ENCODE results near the gene TRAK1. TPM values are rescaled to one million over a fixed set of nuclear protein-coding genes. Genes with fewer than 3 reads are reported as not detected.

Gene TRAK1
- total RNA-seq, 1 donor from 2014 or later, result 13.5 TPM

DNA sequence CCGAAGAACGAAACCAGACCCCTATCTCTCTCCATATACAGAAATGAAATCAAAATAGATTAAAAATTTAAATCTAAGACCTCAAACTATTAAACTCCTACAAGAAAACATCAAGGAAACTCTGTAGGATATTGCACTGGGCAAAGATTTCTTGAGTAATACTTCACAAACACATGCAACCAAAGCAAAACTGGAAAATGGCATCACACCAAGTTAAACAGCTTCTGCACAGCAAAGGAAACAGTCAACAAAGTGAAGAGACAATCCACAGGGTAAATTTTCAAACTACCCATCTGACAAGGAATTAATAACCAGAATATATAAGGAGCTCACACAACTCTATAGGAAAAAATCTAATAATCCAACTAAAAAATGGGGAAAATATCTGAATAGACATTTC, 145.5 kb downstream of the TRAK1 start:
- DNase-seq (ENCODE audit: low spot score), result no peak

DNA sequence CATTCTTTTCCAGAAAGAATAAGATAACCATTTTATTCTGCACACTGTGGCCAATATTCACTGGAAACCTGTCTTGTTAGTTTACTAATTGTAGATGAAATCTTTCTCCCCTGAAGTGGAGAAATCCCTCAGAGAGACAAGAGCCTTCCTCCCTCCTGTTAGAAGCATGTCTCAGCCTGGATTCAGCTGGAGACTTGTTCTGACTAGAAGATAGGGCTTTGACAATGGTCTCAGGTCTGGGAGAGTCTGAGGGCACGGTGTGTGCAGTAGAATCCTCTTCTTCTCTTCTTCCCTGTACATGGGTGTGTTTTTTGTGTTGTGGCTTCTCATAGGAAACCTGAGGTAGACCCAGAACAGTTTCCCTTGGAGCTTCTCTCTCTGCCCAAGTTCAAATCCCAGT, 154.9 kb downstream of the TRAK1 start:
- no peak for DNase-seq (ENCODE audit: low spot score)

- DNase-seq (ENCODE audit: low spot score), result peak; percentile 67
Measured at GRCh38 chr3:42247576-42248027, 156.4 kb downstream of the TRAK1 start.

DNA sequence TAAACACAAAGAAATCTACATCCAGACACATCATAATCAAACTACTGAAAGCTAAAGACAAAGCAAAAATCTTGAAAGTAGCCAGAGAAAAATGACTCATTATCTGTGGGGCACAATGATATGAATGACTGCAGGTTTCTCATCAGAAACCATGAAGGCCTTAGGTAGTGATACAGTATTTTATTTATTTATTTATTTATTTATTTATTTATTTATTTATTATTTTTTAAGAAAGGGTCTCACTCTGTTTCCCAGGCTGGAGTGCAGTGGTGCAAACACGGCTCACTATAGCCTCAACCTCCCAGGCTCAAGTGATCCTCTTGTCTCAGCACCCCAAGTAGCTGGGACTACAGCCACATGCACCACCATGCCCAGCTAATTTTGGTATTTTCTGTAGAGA, 159.6 kb downstream of the TRAK1 start:
- DNase-seq (ENCODE audit: low spot score), result no peak

- no peak for DNase-seq (ENCODE audit: low spot score)
Measured at GRCh38 chr3:42254566-42254965, 163.4 kb downstream of the TRAK1 start.

DNA sequence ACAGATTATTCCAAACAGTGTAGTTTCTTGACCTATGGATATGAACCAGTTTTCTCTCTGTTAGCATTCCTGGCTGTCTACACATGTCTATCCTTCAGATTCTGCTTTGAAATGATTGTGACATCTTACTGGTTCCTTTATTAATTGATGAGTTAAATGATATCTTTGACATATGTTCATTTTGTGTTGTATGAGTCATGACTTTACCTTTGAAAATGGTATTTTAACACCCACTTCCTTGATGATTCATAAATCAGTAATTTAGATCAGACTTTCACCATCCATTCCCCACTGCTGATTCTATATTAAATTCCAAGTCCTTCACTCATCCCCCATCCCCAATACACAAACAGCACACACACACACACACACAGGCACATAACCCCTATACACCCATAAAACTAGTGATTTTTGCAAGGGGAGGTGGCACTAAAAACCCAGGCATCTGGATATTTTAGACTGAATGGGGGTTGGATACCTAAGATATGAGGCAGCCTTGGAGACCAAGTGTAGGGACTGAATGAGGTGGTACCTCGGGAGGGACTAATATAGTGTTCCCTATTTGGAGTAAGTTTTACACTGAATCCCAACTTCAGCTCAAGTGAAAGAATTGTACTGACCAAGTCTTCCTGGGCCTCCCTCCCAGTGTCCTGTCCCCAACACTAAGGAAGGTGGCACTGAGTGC, 165.1 kb downstream of the TRAK1 start:
- no peak for DNase-seq (ENCODE audit: low spot score)

DNA sequence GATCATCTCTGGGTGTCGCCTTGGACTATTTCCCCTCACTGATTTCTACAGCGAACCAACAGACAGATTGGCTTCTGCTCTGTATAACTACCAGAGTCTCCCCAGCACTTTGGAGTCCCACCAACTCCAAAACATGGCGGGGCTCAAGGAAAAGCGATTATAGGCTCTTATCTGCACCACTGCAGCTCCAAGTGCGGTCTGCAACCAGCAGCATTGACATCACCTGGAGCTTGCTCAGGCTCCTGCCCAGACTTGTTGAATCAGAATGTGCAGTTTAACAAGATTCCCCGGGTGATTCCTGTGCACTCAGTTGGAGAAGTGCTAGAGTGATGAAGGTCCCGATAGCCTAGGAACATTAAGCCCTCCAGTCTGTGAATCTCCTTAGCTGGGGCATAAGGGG, 165.8 kb downstream of the TRAK1 start:
- DNase-seq (ENCODE audit: low spot score), result peak; percentile 47

DNA sequence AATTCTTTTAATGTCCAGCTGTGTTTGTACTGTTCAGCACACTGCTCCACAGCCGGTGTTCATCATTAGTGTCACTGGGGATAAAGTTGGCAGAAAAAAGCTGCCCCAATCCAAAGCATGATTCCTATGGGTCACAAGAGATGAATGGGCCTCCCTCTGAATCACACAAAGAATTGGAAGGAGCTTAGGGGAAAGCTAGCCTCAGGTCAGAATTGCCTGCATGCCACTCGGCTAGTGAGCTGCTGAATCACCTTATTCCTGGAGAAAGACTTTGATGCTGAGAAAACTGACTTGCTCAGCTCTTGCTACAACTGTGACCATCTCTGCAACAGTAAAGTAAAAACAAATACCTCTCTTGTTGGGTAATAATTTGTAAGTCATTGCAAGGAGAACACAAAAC, 171.4 kb downstream of the TRAK1 start:
- no peak for DNase-seq (ENCODE audit: low spot score)

DNA sequence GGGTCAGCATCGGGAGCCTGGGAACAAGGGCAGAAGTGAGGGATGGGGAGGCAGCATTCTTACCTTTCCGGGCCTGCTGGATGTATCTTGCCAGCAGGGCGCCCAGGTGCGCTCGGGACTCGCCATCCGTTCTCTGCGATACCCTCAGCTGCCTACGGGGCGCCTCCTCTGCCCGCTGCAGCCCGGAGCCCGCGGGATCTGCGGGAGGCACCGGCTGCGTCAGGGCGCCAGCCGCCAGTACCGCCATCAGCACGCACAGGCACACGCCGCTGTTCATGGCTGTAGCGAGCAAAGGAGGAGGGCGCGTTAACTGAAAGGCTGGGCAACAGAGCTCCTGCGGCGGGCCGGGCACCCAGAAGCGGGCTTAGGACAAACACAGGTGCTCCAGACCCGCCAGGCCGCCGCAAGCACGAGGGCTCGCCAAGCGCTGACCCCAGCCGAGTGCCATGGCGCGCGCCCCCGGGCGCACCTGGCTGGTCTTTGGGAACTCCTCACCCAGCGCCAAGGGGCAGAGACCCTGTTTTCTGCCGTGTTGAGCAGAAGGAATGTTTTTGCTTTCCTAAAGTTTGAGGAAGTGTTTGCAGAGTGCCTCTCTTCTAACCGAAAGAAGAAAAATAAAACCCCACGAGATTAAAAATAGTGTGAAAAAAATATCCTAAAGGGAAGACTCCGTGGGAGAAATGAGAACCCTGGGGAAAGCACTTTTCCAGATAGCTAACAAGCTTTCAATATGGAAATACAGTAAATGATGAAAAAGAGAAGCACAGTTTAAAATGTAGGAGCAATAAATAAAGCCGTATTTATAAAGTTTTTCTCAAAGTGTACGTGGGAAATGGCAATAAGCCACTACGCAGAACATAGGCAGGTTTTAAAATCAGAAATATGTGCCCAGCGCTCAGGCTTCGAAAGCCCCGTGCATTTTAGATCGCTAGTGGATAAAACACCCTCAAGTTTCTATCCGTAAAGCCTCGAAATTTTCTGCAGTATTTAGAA, 172.5 kb downstream of the TRAK1 start:
- no peak for DNase-seq (ENCODE audit: low spot score)

DNA sequence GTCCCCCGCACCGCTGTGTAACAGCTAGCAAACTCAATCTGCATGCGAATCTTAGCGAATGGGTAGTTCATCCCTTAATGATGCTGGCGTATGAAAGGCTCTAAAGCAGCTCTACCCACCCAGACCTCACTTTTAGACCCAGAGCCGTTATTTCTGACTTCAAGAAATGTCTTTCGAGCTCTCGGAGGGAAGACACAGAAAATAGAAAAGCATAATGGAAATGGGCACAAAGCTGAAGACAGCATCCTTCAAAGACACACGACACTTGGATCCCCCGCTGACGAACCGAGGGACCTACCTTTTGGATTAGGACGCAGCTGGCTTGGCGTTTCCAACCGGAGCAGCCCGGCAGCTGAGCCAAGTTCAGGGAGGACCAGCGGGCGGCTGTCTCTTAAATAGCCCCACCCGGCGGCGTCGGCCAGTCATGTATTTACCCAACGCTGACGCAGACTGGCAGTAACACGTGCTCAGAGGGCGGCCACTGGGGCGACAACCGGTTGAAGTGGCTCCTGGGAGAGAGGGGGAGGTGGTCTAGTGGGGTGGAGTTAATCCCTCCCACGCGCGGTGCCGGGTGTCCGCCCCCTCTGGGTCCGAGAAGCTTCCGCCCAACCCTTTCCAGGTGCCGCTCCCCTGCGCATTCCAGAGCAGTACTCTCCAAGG, 173.4 kb downstream of the TRAK1 start:
- no peak for DNase-seq (ENCODE audit: low spot score)

GRCh38 chr3:42265059-42265991, 174.2 kb downstream of the TRAK1 start:
- DNase-seq (ENCODE audit: low spot score), result no peak

DNA sequence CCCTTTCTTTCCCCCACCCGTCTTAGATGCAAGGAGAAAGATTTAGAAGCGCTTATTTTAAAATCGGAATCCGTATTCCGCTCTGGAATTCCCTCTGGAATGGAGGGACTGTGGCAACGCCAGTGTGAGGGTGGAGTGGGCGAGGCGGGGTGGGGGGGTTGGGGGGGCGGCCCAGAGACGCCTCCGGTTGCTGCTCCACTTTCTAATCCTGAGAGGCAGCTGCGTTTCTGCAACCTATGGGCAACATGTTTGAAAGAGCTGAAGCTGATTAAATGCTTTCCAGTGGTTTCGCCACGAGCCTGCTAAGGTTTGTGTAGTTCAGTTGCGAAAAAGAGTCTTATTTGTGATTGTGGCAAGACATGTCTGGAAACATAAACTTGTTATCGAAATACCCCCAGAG, 174.9 kb downstream of the TRAK1 start, which contains the start of gene CCK:
Gene CCK (minus strand): TSS at position 101 of the 400 bp plus-strand sequence. CDS start 2,555 bp downstream, outside the sequence.
- DNase-seq (ENCODE audit: low spot score), result no peak

DNA sequence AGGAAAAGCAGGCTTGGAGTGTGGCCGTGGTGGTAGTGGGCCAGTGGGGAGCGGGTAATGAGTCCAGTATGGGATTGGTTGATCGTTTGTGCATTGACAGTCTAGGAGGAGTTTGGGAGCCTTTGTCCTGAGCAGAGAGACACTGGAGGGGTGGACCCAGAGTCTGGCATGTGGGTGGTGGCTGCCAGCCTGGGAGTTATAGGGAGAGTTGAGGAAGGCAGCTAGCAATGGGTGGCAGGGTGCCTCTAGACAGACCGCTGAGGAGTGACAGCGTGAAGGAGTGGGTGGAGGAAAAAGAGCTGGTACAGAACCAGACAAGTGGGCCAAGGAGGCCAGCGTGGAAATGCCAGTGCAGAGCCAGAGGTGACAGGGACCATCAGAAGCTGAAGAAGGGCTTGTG, 176.7 kb downstream of the TRAK1 start:
- DNase-seq (ENCODE audit: low spot score), result no peak

DNA sequence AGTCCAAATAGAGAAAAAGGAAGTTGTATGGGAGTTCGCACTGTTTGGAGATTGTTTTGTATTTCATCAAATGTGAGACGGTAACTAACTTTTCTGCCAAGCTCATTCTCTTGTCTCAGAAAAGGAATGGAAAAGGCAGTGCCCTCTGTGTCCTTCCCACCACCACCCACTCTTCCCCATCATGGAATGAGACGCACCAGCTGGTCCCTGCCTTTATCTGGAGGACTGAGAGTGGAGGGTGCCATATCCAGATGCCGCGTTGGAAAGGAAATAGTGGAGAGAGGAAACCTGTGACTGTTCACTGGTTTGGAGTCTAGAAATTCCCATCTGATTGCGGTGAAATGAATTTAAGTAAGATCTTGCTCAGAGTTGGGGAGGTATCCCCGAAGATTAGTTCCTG, 178.5 kb downstream of the TRAK1 start:
- no peak for DNase-seq (ENCODE audit: low spot score)

- no peak for DNase-seq (ENCODE audit: low spot score)
Measured at GRCh38 chr3:42270561-42270960, 179.4 kb downstream of the TRAK1 start.

GRCh38 chr3:42271786-42272185, 180.6 kb downstream of the TRAK1 start:
- no peak for DNase-seq (ENCODE audit: low spot score)

GRCh38 chr3:42273361-42273760, 182.2 kb downstream of the TRAK1 start:
- DNase-seq (ENCODE audit: low spot score), result no peak

DNA sequence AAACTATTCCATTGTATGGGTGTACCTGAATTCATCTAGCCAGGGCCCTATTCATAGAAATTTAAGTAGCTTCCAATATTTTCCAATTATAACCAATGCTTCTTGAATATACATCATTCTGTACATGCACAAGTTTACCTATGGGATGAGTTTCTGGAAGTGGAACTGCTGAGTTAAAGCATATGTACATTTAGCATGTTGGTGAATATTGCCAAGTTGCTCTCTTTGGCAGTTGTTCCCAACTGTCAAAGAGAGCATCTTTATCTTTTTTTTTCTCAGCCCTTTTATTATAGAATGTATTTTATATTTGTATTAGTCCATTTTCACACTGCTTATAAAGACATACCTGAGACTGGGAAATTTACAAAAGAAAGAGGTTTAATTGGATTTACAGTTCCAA, 183.1 kb downstream of the TRAK1 start:
- DNase-seq (ENCODE audit: low spot score), result no peak

DNA sequence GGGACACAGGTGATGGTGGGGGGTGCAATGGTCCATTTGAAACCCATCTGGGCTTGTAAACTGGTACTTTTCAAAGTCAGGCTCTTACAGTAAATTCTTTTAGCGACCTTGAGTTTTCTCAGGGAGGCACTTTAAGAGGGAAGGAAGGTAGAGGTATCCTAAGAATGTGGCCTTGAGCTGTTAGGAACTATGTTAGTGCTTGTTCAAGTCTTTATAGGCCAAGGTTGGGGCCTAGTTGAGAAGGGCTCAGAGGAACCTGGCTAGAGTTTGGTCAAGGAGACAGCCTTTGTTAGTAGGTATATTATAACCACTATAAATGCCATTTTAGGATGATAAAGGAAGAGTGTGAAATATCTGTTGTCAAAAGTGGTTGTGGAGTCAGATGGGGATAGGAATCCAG, 184.1 kb downstream of the TRAK1 start:
- DNase-seq (ENCODE audit: low spot score), result no peak

Data from umbilical cord (tissue), 2 donors.